ENCODE data around the gene BMPR2. TPM values are rescaled to one million over a fixed set of nuclear protein-coding genes. Genes with fewer than 3 reads are reported as not detected.
"Not testable (repeated sequence)": the region's sequence is repeated elsewhere in the genome, so short reads cannot be mapped to it uniquely, and the experiment has no call there.

Gene BMPR2
- polyA plus RNA-seq, 10 donors = 28.8 to 47.3 (median 34.9) TPM

- no peak for DNase-seq
Measured at GRCh38 chr2:202444000-202444399, 67.9 kb downstream of the BMPR2 start.

- no peak for DNase-seq
Measured at GRCh38 chr2:202449344-202449743, 73.2 kb downstream of the BMPR2 start.

- DNase-seq = no peak
Measured at GRCh38 chr2:202450785-202451184, 74.7 kb downstream of the BMPR2 start.

GRCh38 chr2:202452744-202453143 is 76.6 kb downstream of the BMPR2 start:
- DNase-seq = no peak

GRCh38 chr2:202454536-202454935 is 78.4 kb downstream of the BMPR2 start:
- DNase-seq = no peak

DNA sequence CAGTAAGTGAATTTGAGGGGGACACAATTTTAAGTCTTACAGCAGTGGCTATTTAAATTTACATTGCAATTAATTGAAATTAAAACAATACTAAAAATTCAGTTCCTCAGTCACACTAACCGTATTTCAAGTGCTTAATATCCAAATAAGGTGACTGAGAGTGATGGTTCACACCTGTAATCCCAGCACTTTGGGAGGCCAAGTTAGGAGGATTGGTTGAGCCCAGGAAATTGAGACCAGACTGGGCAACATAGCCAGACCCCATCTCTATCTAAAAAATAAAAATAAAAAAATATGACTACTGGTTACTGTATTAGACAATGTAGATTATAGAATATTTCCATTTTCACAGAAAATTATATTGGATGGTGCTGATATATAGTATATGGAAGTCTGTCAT is 79.0 kb downstream of the BMPR2 start:
- DNase-seq = no peak

GRCh38 chr2:202460119-202460518 is 84.0 kb downstream of the BMPR2 start:
- no peak for DNase-seq

DNA sequence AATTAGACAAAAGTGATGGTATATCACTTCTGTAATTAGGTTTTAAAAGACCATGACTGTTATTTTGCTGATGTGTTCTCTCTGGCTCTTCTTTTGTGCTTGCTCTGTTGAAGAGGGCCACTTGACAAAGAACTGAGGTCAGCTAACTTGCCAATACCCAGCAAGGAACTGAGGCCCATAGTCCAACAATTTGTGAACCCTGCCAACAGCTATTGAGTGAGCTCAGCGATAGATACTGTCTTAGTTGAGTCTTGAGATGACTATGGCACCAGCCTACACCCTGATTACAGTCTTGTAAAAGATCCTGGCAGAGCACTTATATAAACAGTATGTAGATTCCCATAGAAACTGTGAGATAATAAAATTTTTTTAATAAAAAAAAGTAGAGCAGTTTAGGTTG is 103.0 kb downstream of the BMPR2 start:
- DNase-seq = no peak

DNA sequence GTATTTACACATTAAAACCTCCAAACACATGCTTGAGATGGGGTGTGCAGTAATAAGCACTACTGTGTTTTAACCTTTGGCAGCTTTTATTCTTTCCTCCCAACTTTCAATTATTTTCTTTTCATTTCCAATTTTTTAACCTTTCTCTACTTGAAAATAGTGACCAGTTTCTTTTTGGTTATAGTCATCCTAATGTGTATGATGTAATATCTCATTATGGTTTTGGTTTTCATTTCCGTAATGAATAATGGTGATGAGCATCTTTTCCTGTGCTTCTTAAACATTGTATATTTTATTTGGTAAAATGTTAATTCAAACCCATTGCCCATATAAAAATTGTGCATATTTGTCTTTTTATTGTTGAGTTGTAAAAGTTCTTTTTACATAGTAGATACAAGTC is 103.5 kb downstream of the BMPR2 start:
- DNase-seq = no peak

DNA sequence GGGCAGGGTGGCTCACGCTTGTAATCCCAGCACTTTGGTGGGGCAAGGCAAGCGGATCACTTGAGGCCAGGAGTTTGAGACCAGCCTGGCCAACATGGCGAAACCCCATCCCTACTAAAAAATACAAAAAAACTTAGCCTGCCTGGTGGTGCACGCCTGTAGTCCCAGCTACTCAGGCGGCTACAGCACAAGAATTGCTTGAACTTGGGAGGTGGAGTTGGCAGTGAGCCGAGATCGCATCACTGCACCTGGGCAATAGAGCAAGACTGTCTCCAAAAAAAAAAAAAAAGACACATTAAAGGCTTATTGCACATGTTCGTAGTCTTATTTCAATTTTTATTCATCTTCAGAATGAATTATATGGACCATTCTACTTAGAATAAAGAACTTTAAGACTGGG is 110.2 kb downstream of the BMPR2 start:
- DNase-seq = peak in 1 of 3 donors; percentile 11

DNA sequence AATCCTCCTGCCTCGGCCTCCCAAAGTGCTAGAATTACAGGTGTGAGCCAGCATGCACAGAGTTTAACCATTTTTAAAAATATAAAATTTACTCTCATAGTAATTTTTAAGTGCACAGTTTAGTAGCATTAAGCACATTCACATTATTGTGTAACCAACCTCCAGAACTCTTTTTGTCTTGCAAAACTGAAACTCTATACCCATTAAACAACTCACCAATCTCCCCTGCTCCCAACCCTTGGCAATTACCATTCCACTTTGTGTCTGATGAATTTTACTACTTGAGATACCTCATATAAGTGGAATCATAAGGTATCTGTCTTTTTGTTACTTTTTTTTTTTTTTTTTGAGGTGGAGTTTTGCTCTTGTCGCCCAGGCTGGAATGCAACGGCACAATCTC is 112.5 kb downstream of the BMPR2 start:
- DNase-seq = no peak

DNA sequence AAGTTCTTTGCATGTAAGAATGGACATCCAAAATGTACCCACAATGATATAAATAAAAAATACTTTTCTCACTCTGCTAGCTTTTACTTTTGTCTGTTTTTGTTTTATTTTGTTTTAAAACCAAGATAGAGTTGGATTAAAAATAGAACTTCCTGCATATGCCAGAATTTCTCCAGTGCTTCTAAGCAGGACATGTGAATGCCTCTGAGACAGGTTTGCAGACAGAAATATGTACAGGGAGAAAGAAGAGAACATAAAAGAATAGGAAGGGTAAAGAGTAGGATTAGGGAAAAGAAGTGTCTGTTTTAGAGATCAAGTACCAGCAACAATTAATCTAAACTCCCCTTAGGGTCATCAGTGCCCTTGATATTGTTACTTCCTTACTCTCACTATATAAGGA is 114.4 kb downstream of the BMPR2 start:
- no peak for DNase-seq

DNA sequence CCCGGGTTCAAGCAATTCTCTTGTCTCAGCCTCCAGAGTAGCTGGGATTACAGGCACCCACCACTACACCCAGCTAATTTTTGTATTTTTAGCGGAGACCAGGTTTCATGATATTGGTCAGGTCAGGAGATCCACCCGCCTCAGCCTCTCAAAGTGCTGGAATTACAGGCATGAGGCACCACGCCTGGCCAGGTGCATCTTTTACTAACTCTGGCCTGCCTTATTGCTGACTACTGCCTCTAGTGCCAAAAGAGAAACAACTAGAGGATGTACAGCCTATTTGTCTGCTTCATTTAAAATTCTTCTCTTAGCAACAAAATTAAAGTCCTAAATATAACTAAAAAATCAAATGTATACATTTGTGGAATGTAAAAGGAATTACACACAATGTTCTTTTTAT is 115.4 kb downstream of the BMPR2 start:
- DNase-seq = no peak

DNA sequence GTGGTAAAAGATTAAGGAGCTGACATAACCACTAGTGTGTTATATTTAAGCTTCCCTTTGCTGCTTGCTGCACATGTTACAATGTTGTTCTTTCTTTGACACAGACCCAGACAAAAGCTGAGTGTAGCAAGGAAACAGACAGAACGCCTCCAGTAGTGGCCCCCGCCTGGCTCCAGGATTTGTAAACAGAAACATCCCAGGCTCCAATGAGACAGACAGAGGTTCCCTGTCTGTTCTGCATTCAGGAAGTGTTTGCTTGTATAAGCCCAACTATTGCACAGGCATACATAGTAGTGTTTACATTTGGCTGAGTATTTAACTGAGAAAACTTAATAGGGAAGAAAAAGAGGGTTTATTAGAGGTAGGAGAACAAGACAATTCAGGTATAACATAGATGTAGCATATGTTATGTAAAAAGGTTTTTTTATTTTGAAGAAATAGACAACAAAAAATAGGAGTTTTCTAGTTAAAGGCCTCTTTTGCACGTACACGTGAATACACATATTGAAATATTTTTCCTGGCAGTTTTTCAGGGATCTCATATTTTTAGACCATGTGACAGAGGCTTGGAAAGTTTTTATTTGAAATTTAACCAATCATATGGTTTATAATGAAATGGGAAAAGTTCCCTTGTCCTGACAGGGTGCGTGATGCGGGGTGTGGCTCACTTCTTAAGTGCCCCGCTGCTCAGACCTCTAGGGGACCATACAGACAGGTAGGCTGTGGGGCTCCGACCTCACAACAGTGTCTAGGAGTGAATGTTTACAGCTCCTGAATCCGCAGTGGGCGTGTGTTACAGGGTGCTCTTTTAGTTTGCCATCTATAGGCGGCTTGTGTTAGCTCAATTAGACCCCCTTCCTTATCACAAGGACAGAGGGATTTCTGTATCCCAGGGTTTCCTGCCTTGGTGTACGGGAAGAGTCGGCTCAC is 118.4 kb downstream of the BMPR2 start:
- peak; percentile 20 to 67 (median 30) for DNase-seq

GRCh38 chr2:202495230-202495604 is 119.1 kb downstream of the BMPR2 start:
- no peak for DNase-seq

DNA sequence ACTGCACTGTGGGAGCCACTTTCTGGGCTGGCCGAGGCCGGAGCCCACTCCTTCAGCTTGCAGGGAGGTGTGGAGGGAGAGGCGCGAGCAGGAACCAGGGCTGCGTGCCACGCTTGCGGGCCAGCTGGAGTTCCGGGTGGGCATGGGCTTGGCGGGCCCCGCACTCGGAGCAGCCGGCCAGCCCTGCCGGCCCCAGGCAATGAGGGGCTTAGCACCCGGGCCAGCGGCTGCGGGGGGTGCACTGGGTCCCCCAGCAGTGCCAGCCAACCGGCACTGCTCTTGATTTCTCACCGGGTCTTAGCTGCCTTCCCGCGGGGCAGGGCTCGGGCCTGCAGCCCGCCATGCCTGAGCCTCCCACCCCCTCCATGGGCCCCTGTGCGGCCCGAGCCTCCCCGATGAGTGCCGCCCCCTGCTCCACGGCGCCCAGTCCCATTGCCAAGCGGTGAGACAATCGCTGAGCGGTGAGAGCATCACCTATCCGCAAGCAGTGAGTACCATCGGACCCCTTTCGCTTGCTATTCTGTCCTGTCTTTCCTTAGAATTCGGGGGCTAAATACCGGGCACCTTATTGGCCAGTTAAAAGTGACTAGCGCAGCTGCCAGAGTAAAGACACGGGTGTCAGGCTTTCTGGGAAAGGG is 120.8 kb downstream of the BMPR2 start:
- not testable (repeated sequence) for DNase-seq

DNA sequence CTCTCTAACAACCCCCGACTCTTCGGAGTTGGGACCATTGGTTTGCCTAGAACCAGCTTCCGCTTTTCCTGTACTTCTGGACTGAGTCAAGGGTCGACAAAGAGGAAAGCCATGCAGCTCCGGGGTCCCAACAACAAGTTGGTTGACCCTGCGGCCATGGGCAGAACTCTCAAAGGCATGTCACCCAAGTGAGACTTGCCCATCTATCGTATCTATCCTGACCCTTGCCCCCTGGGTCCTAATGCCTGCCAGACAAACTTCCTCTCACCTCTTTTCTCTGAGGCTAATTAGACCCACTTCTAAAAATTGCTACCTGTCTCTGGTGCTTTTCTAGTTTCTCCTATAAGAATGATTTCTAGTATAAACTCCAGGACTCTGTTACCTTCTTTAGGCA is 121.3 kb downstream of the BMPR2 start:
- not testable (repeated sequence) for DNase-seq

DNA sequence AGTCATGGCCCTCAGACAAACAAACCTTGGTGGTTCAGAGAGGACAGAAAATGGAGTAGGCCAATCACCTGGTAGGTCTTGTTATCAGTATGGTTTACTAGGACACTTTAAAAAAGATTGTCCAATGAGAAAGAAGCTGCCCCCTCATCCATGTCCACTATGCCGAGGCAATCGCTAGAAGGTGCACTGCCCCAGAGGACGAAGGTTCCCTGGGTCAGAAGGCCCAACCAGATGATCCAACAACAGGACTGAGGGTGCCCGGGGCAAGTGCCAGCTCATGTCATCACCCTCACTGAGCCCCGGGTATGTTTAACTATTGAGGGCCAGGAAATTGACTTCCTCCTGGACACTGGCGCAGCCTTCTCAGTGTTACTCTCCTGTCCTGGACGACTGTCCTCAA is 123.7 kb downstream of the BMPR2 start:
- not testable (repeated sequence) for DNase-seq

DNA sequence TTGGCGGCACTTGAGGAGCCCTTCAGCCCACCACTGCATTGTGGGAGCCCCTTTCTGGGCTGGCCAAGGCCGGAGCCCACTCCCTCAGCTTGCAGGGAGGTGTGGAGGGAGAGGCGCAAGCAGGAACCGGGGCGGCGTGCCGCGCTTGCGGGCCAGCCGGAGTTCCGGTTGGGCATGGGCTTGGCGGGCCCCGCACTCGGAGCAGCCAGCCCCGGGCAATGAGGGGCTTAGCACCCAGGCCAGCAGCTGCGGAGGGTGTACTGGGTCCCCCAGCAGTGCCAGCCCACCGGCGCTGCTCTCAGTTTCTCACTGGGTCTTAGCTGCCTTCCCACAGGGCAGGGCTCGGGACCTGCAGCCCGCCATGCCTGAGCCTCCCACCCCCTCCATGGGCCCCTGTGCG is 127.1 kb downstream of the BMPR2 start:
- DNase-seq = not testable (repeated sequence)

DNA sequence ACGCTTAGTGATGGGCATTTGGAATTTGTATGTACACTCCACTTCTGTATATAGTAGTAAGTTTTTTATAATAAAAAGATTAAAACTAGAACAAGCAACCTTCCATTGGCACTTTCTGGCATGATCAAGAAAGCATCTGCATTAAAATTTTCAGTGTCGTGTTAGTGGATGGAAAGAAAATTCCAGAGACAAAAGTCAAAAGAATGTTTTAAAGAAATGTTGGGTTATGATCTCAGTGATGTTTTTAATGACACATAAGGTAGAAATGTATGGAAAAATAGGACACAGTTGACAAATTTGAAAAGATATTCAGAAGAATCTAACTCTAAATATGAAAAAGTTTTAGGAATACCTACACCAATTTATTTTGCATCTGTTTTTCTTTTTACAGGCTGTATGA is 132.6 kb downstream of the BMPR2 start:
- DNase-seq = no peak

DNA sequence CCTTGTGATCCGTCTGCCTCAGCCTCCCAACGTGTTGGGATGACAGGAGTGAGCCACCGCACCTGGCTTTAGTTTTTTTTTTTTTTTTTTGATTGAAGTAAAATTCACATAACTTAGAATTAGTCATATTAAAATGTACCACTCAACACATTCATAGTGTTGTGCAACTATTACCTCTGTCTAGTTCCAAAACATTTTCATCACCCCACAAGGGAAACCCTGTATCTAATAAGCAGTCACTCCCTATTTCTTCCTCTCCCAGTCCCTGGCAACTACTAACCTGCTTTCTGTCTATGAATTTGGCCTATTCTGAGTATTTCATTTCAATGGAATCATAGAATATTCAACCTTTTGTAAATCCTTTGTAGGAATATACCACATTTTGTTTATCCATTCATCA is 134.8 kb downstream of the BMPR2 start:
- DNase-seq = no peak

DNA sequence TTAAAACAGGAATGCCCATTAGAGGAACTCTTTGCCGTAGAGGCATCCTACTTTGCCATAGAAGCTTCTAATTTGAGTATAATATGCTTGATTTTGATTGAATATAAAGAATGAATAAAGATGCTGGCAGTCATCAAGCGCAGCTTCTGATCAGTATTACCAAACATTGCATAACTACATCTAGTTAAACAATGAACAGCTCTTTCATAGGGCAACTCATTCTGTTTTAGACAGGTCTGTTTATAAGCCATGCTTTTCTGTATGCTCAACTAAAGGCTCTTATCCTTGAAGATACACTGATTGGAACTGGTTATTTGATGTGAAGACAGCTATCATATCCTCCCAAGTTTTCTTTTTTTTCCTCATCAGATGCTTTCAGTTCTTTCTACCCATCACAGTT is 136.0 kb downstream of the BMPR2 start:
- no peak for DNase-seq

GRCh38 chr2:202514732-202515131 is 138.6 kb downstream of the BMPR2 start:
- DNase-seq = no peak

Measured in muscle of back (tissue), 11 donors.